HG02588 (cell line): ENCODE results near the gene ZNF385A.
A peak's percentile ranks its signal among the peaks of the same experiment; 100 is the strongest.

Experiments used
- ATAC-seq: cut with Tn5 transposase; IDR thresholded peaks from one replicate; pipeline ENCODE4 v1.9.1; 2021; ENCODE audit warnings: mild to moderate bottlenecking, moderate library complexity; ENCODE audit not compliant: unreplicated experiment

The ZNF385A gene

GRCh38 chr12:54394281-54394719, 9.8 kb upstream of the ZNF385A start:
- no peak for ATAC-seq

DNA sequence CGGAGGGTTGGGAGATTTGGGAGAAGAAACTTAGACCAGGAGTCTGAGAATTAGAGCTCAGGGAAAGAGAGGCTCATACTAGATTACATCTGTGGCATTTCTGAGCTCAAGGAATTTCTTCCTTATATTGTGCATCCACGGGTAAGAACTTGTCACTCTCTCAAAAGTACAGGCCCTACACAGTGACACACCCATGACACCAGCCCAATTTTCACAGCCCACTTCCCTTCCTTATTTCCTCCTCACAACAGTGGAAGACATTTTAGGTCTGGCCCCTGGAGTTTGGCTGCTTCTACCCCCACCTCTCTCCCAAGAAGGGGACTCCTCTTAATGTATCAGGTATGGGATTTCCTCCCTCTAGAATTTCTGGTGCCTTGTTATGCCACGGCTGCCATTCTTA, 9.2 kb upstream of the ZNF385A start:
- no peak for ATAC-seq

- no peak for ATAC-seq
Observed at GRCh38 chr12:54393207-54393609, 8.7 kb upstream of the ZNF385A start.

GRCh38 chr12:54392485-54393206, 8.1 kb upstream of the ZNF385A start:
- ATAC-seq = no peak

- ATAC-seq = peak; percentile 53
Observed at GRCh38 chr12:54390668-54391551, 6.4 kb upstream of the ZNF385A start.

DNA sequence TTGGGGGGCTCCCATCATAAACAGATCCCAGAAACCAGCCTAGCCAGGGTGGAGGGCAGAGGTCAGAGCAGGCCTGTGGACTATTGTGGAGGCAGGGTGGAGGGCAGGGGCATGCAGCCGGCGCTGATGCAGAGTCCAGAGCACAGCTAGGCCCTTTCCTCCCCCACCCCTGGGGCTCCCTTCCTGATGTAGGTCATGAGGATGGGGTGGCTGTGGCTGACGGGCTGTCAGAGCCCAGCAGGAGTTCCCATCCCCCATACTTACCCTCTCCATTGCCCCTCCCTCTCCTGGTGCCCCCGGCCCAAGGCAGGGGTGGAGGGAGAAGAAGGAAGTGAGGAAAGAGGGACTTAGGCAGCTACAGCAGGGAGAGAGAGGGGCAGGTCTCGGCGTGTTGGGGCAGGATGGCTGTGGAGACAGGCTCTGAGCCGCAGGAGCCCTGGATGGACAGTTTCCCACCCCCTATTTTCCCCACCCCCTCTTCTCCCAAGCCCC, 5.7 kb upstream of the ZNF385A start:
- ATAC-seq = no peak

- ATAC-seq = no peak
Observed at GRCh38 chr12:54389607-54390175, 5.2 kb upstream of the ZNF385A start.

- no peak for ATAC-seq
Observed at GRCh38 chr12:54389134-54389508, 4.6 kb upstream of the ZNF385A start.

GRCh38 chr12:54388237-54389133, 4.0 kb upstream of the ZNF385A start:
- ATAC-seq = no peak

- ATAC-seq = no peak
Observed at GRCh38 chr12:54387114-54387467, 2.6 kb upstream of the ZNF385A start.

DNA sequence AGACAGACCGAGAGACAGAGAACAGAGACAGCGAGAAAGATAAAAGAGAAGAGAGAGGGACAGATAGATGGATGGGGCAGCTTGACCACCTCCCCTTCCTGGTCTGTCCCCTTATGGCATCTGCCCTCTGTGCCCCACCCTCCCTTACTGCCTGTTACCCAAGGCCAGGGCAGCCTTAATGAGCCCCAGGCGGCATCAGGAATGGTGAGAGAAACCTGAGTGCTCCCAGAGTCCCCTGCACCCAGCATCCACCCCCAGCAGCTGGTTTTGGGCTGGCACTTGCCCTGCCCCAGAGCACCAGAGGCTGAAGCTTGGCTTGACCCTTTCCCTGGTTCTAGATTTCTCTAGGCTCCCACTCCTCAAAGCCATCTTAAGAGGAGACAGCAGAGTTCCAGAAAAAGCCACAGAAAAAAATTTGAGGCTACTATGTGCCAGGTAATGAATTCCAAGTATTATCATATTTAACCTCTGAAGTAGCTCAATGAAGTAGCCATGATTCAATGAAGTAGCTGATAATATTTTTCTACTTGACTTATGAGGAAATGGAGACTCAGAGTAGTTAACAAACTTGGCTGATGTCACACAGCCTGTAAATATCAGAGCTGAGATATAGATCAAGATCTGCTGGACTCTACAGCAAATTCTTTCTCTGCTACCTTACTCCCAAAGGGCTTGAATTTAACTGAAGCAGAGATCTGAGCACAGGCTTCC, 2.0 kb upstream of the ZNF385A start:
- ATAC-seq = no peak

DNA sequence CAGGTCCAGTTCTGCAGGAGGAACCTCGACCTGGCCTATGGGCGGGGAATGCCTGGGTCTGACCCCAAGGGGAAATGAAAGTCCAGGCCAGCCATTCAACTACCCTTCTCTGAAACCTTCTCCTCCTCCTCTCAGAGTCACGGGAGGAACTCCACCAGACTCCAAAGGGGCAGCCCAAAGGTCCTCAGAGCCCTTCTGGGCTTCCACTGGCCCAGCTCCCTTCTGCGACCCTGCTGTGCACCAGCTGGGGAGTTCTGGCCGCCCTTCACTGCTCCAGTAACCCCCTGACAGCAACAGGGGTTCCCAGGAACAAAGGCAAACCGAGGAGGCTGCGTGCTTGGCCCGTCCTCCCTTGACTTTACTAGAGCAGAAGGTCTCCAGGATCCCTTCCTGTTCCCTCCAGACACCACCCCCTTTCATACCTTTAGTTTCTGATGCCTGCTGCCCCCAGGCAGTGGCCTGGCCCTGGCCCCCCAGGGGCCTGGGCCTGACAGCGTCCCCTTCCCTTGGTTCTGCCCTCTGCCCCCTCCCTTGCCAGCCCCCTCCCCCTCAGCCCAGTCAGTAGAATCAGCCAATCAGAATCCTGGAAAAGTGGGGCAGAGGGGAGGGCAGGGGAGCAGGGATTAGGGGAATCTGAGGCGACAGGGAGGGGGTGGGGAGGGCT, 850 bp upstream of the ZNF385A start:
- peak; percentile 77 for ATAC-seq

- ATAC-seq = no peak
Observed at GRCh38 chr12:54383041-54383609, 1.4 kb downstream of the ZNF385A start.

DNA sequence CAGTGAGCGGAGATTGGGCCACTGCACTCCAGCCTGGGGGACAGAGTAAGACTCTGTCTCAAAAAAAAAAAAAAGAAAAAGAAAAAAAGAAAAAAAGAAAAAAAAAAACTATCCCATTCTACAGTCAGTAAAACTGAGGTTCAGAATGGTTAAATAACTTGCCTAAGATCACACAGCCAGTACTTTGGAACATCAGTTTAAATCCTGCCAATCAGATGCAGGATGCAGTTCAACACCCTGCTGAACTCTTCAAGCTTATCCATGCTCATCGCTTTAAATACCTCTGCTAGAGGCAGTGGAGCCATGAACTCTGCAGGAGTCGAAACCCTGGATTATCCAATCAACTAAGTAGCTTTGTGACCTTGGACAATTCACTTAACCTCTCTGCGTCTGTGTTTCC, 3.4 kb downstream of the ZNF385A start:
- no peak for ATAC-seq

GRCh38 chr12:54379398-54380201, 4.9 kb downstream of the ZNF385A start:
- ATAC-seq = peak; percentile 88

- ATAC-seq = no peak
Observed at GRCh38 chr12:54378796-54379397, 5.6 kb downstream of the ZNF385A start.

GRCh38 chr12:54377797-54378515, 6.6 kb downstream of the ZNF385A start:
- ATAC-seq = no peak
